Activated CD8-positive, alpha-beta memory T cell treated with anti-CD3 and anti-CD28 coated beads, Interleukin-2, amount 50 U/mL, for 48 hours (primary cell): ENCODE measurements around the gene SSBP3.

ENCODE experiments used
- DNase-seq: peaks from one replicate; pipeline ENCODE4 v3.0.0-alpha.2; 2020

The SSBP3 gene

DNA sequence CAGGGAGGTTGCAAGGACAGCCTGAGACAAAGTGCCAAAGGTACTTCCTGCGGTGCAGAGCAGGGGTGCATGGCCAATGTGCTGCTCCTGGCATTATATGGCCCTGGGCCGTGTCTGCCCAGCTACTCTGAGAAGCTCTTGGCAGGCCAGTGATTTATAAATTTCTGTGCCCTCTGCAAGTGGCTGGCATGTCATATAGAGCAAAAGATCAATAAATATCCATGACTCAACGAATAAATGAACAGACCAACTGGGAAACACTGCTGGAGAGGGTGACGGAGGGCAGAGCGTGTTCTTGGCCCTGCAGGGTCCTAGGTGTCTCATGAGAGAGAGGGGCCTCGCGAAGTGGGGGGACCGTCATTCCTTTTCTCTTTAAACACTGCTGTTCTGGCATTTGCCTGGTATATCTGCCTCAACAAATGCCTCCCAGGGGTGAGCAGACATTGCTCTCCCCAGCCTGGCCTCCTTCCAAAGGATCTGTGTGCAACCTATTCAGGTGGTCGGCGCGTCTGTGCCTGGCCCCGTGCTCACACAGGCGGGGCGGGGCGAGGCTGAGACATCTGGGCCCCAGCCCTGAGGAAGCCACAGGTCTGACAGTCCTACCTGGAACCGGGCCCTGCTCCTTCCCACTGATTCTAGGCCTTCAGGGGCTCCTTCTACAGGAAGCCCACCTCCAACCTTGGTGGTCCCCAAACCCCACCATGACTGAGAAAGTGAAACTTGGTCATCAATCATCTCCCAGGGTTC is 123.9 kb downstream of the SSBP3 start:
- DNase-seq = no peak

DNA sequence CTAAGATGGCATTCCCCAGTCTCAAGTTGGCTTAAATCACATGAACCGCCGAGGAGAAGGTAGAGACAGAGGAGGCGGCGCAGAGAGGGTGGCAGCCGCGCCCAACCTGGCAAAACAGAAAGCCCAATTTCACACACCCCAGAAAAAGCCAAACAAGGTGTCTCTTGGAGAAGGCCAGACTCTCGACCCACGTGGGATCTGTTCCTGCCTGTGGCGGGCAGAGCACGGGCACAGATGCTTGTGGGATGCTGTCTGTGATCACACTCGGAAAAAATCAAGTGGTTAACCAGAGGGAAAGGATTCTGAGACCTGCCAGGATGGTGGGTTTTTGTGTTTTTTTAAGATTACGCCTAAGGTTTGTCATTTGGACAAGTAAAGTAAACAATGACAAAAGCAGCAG is 125.5 kb downstream of the SSBP3 start:
- DNase-seq = no peak

DNA sequence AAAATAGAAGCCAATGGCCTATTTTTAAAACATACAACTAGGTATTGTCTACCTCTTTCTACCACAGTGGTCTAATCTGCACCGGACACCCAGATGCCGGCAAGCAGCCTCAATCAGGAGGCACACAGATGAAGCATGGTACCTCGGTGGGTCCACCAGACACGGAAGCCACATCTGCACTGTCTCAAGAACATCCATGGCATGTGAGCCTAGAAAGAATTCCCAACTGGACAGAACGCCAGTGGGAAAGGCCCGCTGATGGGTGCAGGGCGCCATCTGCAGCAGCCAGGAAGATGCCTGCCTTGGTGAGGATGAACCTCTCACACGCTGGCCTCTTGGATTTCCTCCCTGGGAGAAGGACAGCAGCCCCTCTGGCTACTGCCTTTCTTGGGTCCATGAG is 126.7 kb downstream of the SSBP3 start:
- DNase-seq = no peak

DNA sequence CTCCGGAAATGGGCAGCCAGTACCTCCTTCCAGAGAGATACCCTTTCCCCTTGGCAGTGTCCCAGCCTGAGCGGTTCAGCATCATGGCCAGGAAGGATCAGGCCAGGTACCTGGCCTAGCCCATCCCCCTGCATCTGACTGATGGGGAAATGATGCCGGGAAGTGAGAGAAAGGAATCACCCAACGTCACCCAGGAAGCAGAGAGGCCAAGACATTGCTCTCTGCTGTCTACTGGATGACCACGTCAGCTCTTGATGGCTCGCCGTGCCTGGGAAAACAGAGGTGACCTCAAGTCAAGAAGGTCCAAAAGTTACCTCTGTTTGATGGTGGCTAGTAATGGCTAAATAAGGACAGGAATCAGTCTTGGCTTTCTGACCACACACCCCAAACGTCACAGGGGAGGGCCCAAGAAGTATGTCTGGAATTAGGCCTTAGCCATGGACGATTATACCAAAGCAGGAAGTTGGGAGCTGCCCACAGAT is 127.2 kb downstream of the SSBP3 start:
- DNase-seq = no peak

DNA sequence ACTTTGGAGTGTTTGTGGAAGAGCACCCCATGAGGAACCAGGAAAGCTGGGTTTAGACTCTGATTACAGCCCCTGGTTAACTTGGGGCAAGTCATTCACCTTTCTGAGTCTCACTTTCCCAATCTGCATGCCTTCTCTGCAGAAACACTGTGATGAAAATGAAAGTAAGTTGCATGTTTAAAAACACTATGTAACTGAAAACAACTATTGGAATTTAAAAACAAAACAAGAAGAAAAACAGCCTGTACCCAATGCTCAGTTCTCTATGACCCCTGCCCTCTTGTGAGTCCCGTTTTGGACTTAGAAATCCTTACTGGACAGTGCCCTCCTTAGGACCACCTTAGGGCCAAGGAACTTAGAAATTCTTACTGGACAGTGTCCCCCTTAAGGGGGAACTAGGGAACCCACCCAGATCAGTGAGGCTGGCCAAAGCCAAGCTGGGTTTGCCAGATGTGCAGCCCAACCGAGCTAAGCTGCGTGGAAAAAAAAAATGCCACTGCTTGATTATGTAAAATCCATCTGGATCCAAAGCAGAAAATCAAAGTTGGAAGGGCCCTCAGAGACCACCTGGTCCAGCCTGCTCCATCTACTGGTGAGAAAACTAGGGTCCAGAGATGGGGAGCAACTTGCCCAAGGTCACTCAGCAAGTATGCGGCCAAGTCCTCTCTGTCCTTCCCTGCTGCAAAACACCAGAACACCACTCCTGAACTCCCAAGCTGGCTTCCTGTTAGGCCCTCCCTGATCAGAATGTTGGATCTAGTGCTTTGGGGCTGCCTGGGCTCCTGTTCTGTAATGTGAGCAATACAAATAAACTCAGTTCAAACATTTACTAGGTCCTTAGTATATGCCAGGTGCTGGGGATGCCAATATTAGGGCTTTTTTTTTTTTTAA is 128.5 kb downstream of the SSBP3 start:
- no peak for DNase-seq

DNA sequence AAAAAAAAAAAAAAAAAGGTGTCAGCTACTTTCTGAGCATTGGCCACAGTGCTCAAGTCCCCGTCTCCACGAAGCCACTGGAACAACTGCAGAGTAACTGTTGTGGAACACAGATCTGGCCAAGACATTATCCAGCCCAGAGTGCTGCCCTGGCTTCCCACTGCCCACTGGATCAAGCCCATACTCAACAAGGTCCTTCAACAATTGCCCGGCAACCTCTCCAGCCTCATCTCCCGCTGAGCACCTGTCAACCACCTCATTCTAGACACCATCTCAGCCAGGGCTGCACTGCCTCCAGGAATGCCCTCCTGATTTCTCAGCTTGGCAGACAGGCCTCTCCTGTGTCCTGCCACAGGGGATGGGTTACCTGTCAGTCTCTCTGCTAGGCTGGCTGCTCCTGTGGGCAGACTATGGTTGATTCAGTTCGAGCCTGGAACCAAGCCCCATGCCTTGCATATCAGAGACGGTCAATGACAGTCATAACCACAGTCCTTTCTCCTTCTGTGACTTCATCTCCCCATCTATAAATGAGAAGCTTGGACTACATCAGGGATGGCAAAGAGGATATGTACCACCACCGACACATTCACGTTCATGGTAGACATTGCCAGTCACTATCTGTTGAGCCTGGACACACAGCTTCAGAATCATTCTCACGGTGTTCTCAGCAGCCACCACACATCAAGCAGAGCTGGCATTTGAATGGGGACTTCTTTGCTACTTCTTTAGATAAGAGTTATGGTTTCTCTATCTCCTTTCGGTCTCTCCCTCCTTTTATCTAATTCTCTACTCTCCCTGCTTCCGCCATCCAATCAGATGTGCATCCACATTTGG is 129.4 kb downstream of the SSBP3 start:
- no peak for DNase-seq

DNA sequence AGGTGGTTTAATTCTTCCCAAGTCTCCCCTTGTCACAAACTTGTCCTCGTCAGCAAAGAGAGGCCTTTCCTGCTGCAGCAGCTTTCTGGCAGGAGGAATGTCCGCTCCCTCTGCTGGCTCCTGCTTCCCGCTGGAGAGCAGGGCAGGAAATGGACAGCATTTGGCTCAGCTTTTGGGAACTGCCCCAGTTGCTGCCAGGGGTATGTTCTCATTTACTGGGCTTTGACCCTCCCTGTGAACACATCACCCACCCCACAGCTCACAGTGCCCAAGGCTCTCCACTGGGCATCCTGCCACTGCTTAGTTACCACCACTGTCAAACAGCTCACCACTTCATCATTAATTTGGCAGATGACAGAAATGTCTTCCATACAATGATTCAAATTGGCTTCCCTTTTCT is 130.8 kb downstream of the SSBP3 start:
- no peak for DNase-seq

DNA sequence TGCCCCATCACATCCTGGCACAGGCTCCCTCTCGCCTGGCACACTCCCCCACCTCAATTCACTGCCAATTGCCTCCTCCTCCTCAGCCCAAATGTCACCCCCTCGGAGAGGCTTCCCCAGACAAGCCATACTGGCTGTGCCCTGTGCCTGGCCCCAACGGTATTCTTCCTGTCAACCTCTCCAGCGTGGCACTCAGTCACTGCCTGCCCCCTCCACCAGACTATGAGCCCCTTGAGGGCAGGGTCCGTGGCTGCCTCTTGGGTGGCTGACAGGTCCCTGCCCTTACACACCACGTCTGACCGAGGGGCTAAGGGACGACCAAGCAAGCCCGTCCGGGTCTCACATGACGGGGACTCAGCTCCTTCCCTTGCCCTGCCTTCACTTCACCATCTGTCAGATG is 131.3 kb downstream of the SSBP3 start:
- DNase-seq = no peak

DNA sequence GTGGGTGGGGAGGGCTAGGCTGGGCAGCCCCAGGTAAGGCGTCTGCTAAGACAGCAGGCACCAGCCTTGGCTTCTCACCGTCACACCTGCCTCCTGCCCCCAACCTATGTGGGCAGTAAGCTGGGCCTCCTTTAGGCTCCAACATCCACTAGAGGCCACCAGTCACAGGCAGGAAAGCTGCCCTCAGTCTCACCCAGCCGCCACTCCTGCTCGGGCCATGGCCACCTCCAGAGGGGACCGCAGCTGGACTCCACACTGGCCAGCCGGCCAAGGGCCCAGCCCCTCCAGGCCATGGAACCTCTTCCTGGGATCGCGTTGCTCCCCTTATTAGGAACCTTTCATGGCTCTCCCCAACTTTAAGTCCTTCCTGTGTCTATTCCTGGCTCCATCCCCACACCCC is 131.7 kb downstream of the SSBP3 start:
- DNase-seq = no peak

DNA sequence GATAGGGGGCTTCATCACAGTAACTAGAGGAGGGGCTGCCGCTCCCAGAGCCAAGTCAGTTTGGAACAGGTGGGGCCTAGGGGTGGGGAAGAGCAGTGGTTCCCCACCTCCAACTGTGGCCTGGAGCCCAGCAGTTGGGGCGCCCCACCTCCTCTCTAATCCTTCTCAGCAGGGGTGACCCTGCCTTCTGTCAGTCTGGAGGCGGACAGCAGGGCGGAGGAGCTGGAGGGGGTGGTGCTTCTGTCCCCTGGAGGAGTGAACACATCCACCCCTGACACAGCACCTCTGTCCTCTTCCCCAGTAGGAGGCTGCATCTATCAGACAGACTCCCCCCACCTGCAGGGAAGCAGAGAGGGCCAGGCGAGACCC is 132.4 kb downstream of the SSBP3 start:
- no peak for DNase-seq

DNA sequence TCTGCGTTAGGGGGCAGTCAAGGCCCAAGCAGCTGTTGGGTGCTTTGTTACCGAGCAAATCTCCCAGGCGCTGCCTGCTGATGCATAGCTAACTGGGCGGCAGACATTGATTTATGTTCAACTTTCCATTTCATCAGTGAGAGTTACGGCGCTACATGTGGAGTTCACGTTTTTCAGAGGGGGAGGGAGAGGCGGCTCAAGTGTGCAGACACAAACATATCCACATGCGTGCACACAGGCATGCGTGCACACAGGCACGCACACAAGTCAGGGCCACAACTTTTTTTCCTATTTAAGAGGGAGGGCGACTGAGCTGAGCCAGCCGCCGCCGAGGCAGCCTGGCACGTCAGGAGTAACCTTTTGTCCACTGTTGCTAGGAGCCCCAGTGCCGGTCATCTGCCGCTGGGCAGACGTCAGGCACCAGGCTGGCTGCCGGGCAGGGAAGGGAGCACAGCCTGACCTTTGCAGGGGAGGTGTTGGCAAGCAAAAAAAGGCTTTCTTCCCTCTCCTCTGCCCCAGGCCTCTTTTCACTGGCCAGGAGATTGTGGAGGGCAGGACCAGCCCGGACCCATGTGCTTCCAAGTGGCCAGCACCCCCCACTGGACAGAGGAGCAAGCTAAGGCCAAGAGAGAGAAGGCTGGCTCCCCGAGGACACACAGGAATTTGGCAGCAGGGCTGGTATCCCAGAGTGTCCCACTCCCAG is 133.0 kb downstream of the SSBP3 start:
- no peak for DNase-seq

DNA sequence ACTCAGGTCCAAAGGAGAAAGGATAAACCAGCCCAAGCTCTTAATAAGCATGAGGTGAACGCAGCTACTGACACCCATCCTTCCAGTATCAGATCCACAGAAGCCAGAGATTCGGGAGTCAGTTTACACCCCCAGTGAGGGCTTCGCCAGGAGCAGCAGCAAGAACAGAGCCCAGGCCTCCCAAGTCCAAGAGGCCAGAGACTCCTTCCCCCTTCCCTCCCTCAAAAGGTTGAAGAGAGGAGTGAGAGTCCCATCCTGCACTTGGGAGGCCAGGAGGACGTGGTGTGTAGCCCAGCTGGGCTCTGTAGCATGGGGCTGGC is 133.5 kb downstream of the SSBP3 start:
- no peak for DNase-seq

DNA sequence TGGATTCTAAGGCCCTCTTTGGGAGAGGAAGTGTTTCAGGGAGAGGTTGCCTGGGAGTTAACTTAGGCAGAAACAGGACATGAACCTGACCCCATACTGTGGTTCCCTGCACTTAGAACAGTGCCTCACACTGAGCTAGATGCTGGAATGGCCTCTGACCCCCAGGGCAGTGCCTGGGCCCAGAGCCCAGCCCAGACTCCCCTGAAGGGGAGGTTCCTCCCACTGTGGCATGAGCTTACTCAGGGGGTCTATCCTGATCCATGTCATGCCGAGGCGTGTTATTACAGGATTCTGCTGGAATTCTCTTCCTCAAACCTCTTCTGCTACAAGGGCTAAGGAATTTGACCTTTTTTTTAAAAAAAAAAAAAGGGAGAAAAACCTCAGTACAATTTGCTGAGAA is 134.1 kb downstream of the SSBP3 start:
- DNase-seq = no peak

DNA sequence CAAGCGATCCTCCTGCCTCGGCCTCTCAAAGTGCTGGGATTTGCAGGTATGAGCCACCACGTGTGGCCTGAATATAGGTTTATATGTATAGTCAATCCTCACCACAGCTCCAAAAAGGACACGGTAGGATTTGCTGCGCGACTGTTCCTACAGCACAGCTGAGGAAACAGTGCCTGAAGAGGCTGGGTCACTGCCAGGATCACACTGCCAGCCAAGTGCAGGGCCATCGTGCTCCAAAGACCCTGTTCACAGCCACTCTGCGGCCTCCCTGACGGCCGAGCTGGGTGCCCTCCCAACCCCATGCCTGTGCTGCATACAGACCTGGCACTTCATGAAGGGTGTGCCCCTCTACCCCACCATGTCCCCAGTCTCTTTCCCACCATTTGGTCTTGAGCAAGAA is 134.9 kb downstream of the SSBP3 start:
- no peak for DNase-seq

DNA sequence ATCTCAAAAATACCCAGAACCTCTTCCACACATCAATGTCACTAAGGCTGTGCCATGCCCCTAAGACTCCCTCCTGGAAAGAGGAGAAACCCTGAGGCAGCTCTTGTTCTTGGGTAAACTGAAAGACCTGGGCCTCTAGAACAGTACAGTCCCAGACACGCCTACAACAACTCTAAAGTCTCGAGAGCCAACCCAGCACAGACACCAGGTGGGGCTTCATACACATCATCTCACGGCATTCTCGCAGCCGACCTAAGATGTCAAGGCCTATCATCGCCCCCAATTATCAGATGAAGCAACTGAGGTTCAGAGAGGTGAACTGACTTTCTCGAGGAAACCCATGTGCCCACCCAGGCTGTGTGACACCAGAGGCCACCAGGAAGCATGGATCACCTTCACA is 135.7 kb downstream of the SSBP3 start:
- DNase-seq = no peak

DNA sequence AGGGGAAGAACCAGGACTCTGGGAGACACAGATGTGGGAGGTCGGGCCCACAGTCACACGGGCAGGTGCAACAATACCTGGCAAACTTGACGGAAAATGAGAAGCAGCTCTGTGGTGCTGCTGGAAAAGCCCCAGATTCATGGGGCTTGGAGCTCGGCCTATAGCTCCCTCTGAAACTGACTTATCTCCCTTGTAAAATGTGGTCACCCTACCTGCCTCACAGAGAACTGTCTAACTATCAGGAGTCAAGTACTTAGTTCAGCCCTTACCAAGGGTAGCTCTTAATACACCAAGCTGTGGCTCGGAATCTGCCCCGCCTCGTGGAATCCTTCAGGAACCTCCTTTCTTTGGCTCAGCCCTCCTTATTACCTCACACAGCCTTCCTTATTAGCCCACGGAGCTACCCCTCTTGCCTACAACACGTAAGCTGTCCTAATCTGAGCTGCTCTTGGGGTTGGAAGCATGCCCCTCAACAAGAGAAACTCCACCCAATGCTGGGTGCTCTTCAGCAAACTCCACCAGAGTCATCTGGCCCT is 137.4 kb downstream of the SSBP3 start:
- DNase-seq = no peak

DNA sequence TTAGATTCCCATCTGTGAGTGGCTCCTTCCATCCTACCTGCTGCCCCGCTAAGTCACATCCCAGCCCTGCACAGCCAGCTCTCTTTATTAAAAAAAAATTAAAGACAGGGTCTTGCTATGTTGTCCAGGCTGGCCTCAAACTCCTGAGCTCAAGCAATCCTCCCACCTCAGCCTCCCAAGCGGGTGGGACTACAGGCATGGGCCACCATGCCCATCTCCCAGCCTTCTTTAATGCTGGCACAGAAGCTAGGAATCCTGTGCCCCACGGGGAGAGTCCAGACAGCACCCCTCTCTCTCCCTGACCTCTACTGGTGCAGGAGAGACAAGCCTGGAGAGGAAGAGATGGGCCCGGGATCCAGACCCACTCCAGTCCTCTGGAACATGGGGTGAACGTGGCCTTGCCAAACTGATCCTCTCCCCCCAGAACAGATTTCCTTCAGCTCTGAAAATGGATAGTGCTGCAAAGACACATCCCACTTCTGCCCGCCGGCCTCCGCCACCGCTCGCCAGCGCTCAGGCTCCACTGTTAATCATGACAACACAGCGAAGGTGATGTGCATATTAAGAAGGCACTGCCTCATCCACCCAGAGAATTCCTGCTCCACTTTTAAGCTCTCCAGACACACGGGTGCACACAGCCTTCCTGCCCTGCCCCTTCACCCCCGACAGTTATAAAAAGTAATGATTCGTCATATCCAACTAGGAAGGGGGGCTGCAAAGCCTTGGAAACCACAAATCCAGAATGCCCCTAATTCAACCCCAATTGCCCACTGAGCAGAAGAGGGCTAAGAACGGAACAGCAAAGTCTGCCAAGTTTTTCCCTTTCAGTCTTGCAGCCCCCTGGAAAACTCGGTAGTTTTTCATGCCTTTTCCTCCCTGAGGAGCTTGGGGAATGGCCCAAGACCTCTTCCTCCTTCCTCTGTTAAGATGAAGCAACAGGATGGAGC is 138.1 kb downstream of the SSBP3 start:
- no peak for DNase-seq

DNA sequence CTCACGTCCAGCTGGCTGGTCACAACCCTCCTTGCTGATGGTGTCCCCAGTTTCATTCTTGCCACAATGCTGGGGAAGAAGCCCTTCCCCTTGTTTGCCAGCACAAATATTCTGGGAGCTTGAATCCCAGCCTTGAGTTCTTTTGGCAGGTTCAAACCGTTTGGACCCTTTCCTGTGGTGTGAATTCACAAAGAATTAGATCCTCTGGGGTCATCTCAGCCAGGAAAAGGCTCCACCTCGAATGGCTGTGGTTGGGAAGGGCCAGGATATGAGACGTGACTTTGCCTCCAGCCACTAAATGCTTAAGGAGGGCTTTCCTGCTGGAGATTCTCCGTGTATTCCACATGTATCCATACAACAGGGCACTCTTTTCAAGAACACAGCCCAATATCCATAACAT is 139.3 kb downstream of the SSBP3 start:
- no peak for DNase-seq

DNA sequence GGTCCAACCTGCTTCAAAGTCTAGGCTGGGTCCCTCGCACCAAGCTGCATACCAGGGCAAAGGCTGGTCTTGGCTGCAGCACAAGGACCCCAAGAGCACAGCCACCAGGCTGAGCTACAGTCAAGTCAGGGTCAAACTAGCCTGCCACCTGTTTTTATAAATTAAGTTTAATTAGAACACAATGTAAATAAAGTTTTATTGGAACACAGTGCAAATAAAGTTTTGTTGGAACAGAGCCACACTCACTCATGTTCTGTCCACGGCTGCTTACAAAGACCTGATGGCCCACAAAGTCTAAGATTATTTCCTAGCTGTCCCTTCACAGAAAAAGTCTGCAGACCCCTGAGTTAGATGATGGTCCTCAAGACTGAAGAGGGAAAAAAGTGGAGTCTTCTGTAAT is 140.0 kb downstream of the SSBP3 start:
- DNase-seq = no peak

DNA sequence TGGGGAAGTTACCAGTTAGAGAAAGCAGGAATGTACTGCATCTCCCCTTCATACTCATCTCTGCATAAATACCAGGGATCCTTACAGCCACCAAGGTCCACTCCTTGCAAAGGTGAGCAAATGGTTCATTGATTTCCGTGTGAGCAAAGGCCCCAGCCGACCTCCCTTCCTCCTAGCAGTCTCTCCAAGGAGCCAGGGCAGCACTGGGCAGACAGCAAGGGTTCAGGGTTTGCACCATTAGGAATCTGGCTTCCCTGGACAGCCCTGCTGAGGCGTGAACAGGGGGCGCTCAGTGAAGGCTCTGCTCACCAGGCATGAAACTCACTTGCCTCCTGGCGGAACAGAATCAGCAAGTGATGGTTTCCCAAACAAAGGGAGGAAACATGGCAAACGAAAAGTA is 140.5 kb downstream of the SSBP3 start:
- no peak for DNase-seq

DNA sequence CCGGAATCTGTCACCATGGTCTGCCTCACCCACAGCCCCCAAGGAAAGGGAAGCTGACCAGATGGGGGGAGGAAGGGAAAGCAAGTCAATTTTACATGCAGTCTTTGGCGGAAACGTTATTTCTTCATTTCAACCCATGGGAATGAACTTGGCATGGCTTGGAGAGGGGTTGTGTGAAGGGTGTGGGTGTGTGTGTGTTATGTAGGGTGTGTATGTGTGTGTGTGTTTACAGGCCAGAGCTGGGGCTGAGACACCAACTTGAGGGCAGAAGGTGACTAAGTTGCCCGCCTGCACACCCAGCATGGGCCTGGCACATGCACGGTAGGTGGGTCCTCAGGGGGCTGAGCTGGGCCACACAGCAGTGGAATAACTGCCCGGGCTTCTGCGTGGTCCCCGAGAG is 141.1 kb downstream of the SSBP3 start:
- DNase-seq = no peak
